Fibroblast of lung (primary cell): Measurements from ENCODE around the gene NSRP1. TPM values are rescaled to one million over a fixed set of nuclear protein-coding genes. Genes with fewer than 3 reads are reported as not detected.

Experiments
- DNase-seq, 2 donors: peaks; one replicate each; pipeline versions ENCODE4 v3.0.0 to v3.0.0-alpha.2; 2010; ENCODE audit warnings: low read depth in 2 of 2
- H2AFZ ChIP-seq: 2 replicates; pipeline ENCODE4 v1.5.1; 2012; ENCODE audit warnings: low read length, control low read depth, inconsistent platforms
- H3K27ac ChIP-seq: 2 replicates; pipeline ENCODE4 v1.5.1; 2011; ENCODE audit warnings: low read length, control low read depth; ENCODE audit not compliant: insufficient read depth
- H3K27me3 ChIP-seq: 2 replicates; pipeline ENCODE4 v1.5.1; 2011; ENCODE audit warnings: mild to moderate bottlenecking, low read length; ENCODE audit not compliant: control insufficient read depth, insufficient read depth
- H3K36me3 ChIP-seq: 2 replicates; pipeline ENCODE4 v1.5.1; 2011; ENCODE audit warnings: low read length; ENCODE audit not compliant: control insufficient read depth, insufficient read depth
- H3K4me1 ChIP-seq: 2 replicates; pipeline ENCODE4 v1.5.1; 2011; ENCODE audit warnings: low read length; ENCODE audit not compliant: control insufficient read depth, insufficient read depth; ENCODE audit errors: extremely low read depth
- H3K4me2 ChIP-seq: 2 replicates; pipeline ENCODE4 v1.5.1; 2011; ENCODE audit warnings: low read length, control low read depth; ENCODE audit not compliant: insufficient read depth; ENCODE audit errors: extremely low read depth
- H3K4me3 ChIP-seq, 4 experiments: fragments of 200-600 bp in 1 of 4; sonication (generic) in 1 of 4; replicated peaks in 1 of 4; 2 replicates each; pipeline ENCODE4 v1.5.1; 2011 to 2016; ENCODE audit warnings: low read length in 4 of 4, low read depth in 3 of 4, mild to moderate bottlenecking in 3 of 4, control low read depth in 2 of 4, inconsistent platforms in 1 of 4, mixed read lengths in 1 of 4; ENCODE audit not compliant: insufficient read depth in 1 of 4; ENCODE audit errors: control extremely low read depth in 1 of 4
- H3K79me2 ChIP-seq: 2 replicates; pipeline ENCODE4 v1.5.1; 2012; ENCODE audit warnings: mild to moderate bottlenecking, low read length, inconsistent platforms; ENCODE audit not compliant: control insufficient read depth, insufficient read depth
- H3K9ac ChIP-seq: 2 replicates; pipeline ENCODE4 v1.5.1; 2011; ENCODE audit warnings: mild to moderate bottlenecking, low read length, control low read depth; ENCODE audit not compliant: insufficient read depth
- H3K9me3 ChIP-seq: 2 replicates; pipeline ENCODE4 v1.5.1; 2012; ENCODE audit warnings: low read depth, low read length; ENCODE audit not compliant: control insufficient read depth, insufficient read depth
- H4K20me1 ChIP-seq: 2 replicates; pipeline ENCODE4 v1.5.1; 2011; ENCODE audit warnings: low read length; ENCODE audit not compliant: control insufficient read depth, insufficient read depth; ENCODE audit errors: extremely low read depth
- EZH2 ChIP-seq: IDR thresholded peaks from 2 replicates; pipeline ENCODE4 v1.5.1; 2012; ENCODE audit warnings: low read length, control low read depth, mild to moderate bottlenecking; ENCODE audit errors: missing control alignments
- polyA plus RNA-seq, 2 donors: library from polyadenylated mRNA; depleted of rRNA in 1 of 2; stranded (reverse) in 1 of 2; unstranded in 1 of 2; fragments of >200 nt; gene quantifications; 2 replicates each; pipeline ENCODE4 v1.2.1, GENCODE V29; 2011 to 2012; ENCODE audit warnings: missing spikeins in 1 of 2
- total RNA-seq: library from RNA; depleted of rRNA; stranded (reverse); fragments of >200 nt; gene quantifications from 2 replicates; pipeline ENCODE4 v1.2.1, GENCODE V29; 2014
- TF ChIP-seq, protein P1 (sequence below), 2 donors: IDR thresholded peaks in 1 of 2; conservative IDR thresholded peaks in 1 of 2; 1 replicate in 1 of 2; 2 replicates in 1 of 2; pipeline ENCODE4 v1.5.1; 2011 to 2012; ENCODE audit warnings: low read length in 2 of 2, control low read depth in 1 of 2, inconsistent platforms in 1 of 2, low read depth in 1 of 2, mild to moderate bottlenecking in 1 of 2

NSRP1 gene
- total and polyA plus RNA-seq, 2 donors (not counting 1 experiment from before 2014, with no cell fraction given) = 12.7 to 19.8 TPM

DNA sequence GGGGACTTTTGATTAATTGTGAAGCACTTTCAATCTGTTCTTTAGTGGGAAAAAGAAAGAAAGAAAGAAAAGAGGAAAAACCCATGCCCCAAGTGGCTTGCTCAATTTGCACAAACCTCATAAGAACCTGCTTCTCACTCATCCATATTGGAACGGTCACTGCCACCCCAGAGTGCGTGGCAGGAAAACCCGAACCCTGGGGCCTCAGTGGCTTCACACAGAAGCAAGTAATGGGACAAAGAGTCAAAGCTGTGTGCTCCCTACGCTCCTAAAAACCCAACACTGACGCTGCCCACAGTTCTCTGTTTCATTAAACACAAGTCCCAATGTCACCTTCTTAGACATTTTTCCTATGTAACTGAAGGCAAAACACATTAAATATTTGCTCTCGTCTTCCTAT is 117.7 kb downstream of the NSRP1 start:
- H3K36me3 ChIP-seq = no peaks in the 10 kb centered on the region
- no peak overlapping the region for H2AFZ ChIP-seq
- no peak for DNase-seq
- H3K4me2 ChIP-seq = no peak overlapping the region
- TF ChIP-seq, protein P1, sequence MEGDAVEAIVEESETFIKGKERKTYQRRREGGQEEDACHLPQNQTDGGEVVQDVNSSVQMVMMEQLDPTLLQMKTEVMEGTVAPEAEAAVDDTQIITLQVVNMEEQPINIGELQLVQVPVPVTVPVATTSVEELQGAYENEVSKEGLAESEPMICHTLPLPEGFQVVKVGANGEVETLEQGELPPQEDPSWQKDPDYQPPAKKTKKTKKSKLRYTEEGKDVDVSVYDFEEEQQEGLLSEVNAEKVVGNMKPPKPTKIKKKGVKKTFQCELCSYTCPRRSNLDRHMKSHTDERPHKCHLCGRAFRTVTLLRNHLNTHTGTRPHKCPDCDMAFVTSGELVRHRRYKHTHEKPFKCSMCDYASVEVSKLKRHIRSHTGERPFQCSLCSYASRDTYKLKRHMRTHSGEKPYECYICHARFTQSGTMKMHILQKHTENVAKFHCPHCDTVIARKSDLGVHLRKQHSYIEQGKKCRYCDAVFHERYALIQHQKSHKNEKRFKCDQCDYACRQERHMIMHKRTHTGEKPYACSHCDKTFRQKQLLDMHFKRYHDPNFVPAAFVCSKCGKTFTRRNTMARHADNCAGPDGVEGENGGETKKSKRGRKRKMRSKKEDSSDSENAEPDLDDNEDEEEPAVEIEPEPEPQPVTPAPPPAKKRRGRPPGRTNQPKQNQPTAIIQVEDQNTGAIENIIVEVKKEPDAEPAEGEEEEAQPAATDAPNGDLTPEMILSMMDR (conservative IDR thresholded peaks at IDR 0.05 in 1 of 2, IDR thresholded peaks at IDR 0.05 in 1 of 2; ENCODE audit: low read depth in 1 of 2, low read length in 2 of 2) = no peak
- no peak for TF ChIP-seq EZH2
- H3K9me3 ChIP-seq = no peaks in the 10 kb centered on the region
- peaks cover 3% of the 10 kb centered on the region for H3K4me1 ChIP-seq
- H3K79me2 ChIP-seq = no peaks in the 10 kb centered on the region
- peaks cover 52% of the 10 kb centered on the region for H3K27me3 ChIP-seq
- H3K27ac ChIP-seq = no peak overlapping the region
- H3K9ac ChIP-seq = no peak overlapping the region
- no peaks in the 10 kb centered on the region for H4K20me1 ChIP-seq
- no peak overlapping the region for H3K4me3 ChIP-seq

- Histone ChIP-seq H2AFZ (no peak overlapping the region), H3K27ac (no peak overlapping the region), H3K36me3 (no peaks in the 10 kb centered on the region), H3K4me3 (peak overlapping the region in 3 of 4 experiments; percentile 42 to 56 (median 51)), H3K4me1 (peaks cover 3% of the 10 kb centered on the region), H3K9me3 (no peaks in the 10 kb centered on the region), H4K20me1 (no peaks in the 10 kb centered on the region), H3K27me3 (peaks cover 52% of the 10 kb centered on the region), H3K9ac (no peak overlapping the region), H3K4me2 (peak overlapping the region; percentile 90), H3K79me2 (no peaks in the 10 kb centered on the region)
- peak in 1 of 2 donors; percentile 6 for DNase-seq
- no peak for TF ChIP-seq EZH2
- TF ChIP-seq, protein P1 (conservative IDR thresholded peaks at IDR 0.05 in 1 of 2, IDR thresholded peaks at IDR 0.05 in 1 of 2; ENCODE audit: low read depth in 1 of 2, low read length in 2 of 2) = no peak
Observed at GRCh38 chr17:30234964-30235363, 118.3 kb downstream of the NSRP1 start.

GRCh38 chr17:30235386-30236296 is 119.0 kb downstream of the NSRP1 start, which contains the start of gene SLC6A4:
Gene SLC6A4 (minus strand): TSS chr17:30235697. CDS start chr17:30221958, 13,739 bp downstream.
- no peak within 1 kb of the TSS for H3K27ac ChIP-seq
- no peaks in the 10 kb centered on the region for H4K20me1 ChIP-seq
- no peaks in the 10 kb centered on the region for H3K9me3 ChIP-seq
- DNase-seq = peak in 1 of 2 donors; percentile 16
- H3K27me3 ChIP-seq = peaks cover 50% of the 10 kb centered on the region
- TF ChIP-seq, protein P1 (conservative IDR thresholded peaks at IDR 0.05 in 1 of 2, IDR thresholded peaks at IDR 0.05 in 1 of 2; ENCODE audit: low read depth in 1 of 2, low read length in 2 of 2) = no peak
- TF ChIP-seq EZH2 = peak; percentile 74
- no peak within 1 kb of the TSS for H3K9ac ChIP-seq
- no peaks in the 10 kb centered on the region for H3K36me3 ChIP-seq
- no peaks in the 10 kb centered on the region for H3K79me2 ChIP-seq
- H3K4me3 ChIP-seq = peak within 1 kb of the TSS; percentile 42 to 56 (median 49)
- peaks cover 3% of the 10 kb centered on the region for H3K4me1 ChIP-seq
- peak within 1 kb of the TSS; percentile 90 for H3K4me2 ChIP-seq
- peak within 1 kb of the TSS; percentile 32 for H2AFZ ChIP-seq

Other genes with a start within 250 kb of the NSRP1 start
- 18.0 and 30.2 TPM in 2 replicates for gene SSH2, start 186.6 kb upstream of the NSRP1 start, total RNA-seq
- gene SSH2, start 186.6 kb upstream of the NSRP1 start, polyA plus RNA-seq = 21.0 and 21.4 TPM in 2 replicates
- 0.26 and 0.66 TPM in 2 replicates for gene EFCAB5, start 175.2 kb upstream of the NSRP1 start, total RNA-seq
- 0.09 and 0.14 TPM in 2 replicates for gene EFCAB5, start 175.2 kb upstream of the NSRP1 start, polyA plus RNA-seq
- under 0.01 TPM in 1 of 2 replicates, not detected in the other for gene SLC6A4, start 118.9 kb downstream of the NSRP1 start, total RNA-seq
- 0.02 TPM in 1 of 2 replicates, not detected in the other for gene SLC6A4, start 118.9 kb downstream of the NSRP1 start, polyA plus RNA-seq
- 23.0 and 27.5 TPM in 2 replicates for gene BLMH, start 175.1 kb downstream of the NSRP1 start, total RNA-seq
- 25.7 and 26.1 TPM in 2 replicates for gene BLMH, start 175.1 kb downstream of the NSRP1 start, polyA plus RNA-seq
- gene TMIGD1, start 217.2 kb downstream of the NSRP1 start, total RNA-seq = not detected in 2 replicates
- not detected in 2 replicates for gene TMIGD1, start 217.2 kb downstream of the NSRP1 start, polyA plus RNA-seq